GM21526 (cell line): ENCODE results near the gene KLHL17.
"Not testable (repeated sequence)": the region's sequence is repeated elsewhere in the genome, so short reads cannot be mapped to it uniquely, and the experiment has no call there.

Experiments
- ATAC-seq: cut with Tn5 transposase; IDR thresholded peaks from one replicate; pipeline ENCODE4 v1.9.1; 2021; ENCODE audit warnings: moderate library complexity; ENCODE audit not compliant: unreplicated experiment, low FRiP score

The KLHL17 gene

DNA sequence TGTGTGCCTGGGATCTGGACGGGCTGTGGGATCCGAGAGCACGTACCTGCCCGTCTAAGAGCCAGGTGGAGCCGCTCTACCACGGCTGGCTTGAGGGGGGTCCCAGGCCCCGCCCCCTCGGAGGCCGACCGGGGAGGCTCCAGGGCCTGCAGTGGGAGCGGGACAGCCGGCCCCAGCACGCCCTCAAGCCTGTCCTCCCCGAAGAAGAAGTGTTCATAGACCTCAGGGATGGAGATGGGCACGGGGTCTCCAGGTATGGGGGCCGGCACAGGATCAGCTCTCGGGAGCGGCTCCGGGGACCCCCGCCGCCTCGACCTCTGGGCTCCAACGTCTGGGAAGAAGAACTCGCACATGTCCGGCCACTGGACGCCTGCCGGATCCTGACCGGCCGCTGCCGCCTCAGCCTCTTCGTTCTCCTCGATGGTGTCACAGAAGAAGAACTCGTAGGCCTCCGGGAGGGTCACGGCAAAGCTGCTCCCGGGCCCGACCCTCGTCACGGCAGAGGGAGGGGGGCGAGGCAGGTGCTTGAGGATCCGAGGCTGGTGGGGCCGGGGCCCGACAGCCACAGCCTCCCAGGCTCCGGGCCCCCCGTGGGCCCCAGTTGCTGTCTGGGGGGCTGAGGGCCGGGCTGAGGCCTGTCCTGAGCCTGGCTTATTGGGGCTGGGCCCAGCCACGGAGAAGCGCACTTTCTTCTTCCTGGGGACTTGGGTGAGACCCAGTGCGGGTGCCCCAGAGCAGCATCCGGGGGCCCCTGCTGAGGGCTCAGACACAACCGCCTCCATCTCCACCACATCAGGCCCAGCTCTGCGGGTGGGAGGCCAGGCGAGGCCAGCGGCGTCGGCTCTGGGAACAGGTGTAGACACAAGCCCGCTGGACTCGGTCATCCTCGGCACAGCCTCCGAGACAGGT is 18.7 kb downstream of the KLHL17 start:
- no peak for ATAC-seq

DNA sequence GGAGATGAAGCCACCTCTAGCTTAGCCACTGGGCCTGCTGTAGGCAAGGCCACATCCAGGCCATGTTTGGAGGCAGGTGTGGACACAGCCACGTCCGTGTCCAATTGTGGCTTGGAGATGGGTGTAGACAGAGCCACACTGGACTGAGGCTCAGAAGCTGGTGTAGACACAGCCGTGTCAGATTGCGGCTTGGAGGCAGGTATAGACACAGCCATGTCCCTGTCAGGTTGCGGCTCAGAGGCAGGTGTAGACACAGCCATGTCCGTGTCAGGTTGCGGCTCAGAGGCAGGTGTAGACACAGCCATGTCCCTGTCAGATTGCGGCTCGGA is 19.3 kb downstream of the KLHL17 start:
- ATAC-seq = no peak

DNA sequence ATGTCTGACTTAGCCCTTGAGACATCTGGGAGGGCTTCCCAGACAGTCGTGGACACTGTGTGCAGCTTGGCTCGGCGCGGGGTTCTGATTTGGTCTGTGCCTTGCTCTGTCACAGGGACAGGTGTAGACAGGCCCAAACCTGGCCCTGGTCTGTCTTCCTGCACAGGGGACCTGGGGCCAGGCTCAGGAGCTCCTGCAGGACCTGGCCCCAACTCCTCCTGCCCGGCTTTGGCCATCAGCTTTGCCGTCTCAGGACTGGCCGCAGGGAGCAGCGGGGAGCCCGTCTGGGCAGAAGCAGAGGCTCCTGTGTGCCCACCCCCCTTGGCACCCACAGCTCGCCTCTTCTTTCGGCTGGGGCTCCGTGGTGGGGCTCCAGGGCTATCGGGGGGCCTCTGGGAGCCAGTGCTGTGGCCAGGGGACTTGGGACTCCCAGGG is 19.8 kb downstream of the KLHL17 start:
- ATAC-seq = no peak

DNA sequence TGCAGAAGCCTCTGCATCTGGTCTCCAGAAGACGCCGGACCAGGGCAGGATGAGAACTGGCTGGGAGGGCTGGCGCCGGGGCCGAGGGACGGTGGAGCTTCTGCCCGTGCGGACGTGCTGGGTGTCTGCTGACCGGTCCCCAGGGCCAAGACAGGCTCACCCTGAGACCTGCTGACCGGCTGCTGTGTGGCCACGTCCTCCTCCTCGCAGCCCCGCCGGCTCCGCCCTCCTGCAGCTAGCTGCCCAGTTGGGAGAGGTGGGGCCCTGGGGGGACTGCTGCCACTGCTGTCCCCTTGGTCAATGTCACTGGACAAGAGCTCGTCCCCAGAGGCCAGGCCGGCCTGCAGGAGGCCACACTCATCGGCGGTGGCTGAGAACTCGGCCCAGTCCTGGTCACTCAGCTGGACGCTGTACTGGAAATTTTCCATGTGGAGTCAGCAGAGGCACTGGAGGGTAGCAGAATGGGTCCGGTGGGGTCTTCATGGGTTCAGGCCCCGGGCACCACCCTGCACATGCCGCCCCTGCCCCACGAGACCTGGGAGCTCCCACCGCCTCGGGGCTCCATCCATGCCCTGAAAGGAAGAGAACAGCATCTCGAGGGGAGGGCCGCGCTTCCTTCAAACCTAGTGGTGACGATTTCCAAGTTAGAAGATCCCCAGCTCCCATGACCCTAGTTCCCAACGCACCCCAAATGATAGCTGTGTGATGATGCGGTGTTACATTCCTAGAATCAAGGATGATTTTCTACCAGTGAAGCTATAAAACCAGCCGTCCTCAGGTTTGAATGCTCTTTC is 20.4 kb downstream of the KLHL17 start:
- ATAC-seq = no peak

- ATAC-seq = no peak
Measured at GRCh38 chr1:981491-981954, 21.1 kb downstream of the KLHL17 start.

DNA sequence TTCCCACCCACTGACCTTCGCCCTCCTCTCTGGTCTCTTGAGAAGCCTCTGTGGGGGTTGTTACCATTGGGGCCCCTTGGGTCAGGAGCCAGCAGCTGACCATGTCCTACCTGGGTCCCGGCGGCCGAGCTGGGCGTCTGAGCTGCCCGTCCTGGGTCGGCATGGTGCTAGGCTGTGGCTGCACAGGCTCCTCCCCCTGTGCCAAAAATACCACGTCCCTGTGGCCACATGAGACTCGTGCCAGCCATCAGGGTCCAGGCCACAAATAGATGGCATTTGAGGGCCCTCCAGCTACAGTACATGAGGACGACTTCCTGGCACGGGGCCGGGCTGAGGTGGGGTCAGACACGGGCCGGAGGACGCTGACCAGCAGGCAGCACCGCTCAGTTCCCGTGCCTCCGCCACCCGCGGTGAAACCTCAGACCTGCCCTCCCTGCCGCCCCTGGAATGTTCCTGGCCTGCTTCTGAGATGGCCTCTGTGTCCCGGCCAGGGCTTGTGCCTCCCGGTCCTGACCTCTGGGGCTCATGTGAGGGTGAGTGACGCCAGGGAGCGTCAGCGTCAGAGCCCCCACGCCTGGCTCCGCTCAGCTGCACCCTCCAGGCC is 21.7 kb downstream of the KLHL17 start, which contains the start of gene PERM1:
PERM1 (minus strand) TSS at position 139 of the 604 bp plus-strand sequence. CDS start 1,064 bp downstream, outside the sequence.
- ATAC-seq = no peak

GRCh38 chr1:982765-983436 is 22.5 kb downstream of the KLHL17 start:
- ATAC-seq = no peak

- no peak for ATAC-seq
Measured at GRCh38 chr1:983798-984475, 23.6 kb downstream of the KLHL17 start.

- ATAC-seq = no peak
Measured at GRCh38 chr1:984476-984814, 24.1 kb downstream of the KLHL17 start.

- no peak for ATAC-seq
Measured at GRCh38 chr1:985126-985525, 24.7 kb downstream of the KLHL17 start.

DNA sequence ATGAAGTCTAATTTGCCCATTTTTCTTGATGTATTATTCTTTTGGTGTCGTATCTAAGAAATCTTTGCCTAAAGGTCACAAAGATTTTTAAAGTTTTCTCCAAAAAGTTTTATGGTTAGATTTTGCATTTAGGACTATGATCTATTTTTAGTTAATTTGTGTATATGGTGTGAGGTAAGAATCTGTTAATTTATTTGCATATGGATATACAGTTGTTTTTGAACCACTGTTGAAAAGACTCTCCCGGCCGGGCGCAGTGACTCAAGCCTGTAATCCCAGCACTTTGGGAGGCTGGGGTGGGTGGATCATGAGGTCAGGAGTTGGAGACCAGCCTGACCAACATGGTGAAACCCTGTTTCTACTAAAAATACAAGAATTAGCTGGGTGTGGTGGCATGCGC is 27.7 kb downstream of the KLHL17 start:
- ATAC-seq = not testable (repeated sequence)

DNA sequence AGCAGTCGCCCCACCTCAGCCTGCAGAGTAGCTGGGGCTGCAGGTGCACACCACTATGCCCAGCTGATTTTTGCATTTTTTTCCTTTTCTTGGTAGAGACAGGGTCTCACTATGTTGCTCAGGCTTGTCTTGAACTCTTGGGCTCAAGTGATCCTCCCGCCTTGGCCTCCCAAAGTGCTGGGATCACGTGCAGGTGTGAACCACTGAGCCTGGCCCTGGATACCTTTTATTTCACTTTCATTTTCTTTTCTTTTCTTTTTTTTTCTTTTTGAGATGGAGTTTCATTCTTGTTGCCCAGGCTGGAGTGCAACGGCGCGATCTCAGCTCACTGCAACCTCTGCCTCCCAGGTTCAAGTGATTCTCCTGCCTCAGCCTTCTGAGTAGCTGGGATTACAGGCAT is 30.9 kb downstream of the KLHL17 start:
- ATAC-seq = not testable (repeated sequence)

DNA sequence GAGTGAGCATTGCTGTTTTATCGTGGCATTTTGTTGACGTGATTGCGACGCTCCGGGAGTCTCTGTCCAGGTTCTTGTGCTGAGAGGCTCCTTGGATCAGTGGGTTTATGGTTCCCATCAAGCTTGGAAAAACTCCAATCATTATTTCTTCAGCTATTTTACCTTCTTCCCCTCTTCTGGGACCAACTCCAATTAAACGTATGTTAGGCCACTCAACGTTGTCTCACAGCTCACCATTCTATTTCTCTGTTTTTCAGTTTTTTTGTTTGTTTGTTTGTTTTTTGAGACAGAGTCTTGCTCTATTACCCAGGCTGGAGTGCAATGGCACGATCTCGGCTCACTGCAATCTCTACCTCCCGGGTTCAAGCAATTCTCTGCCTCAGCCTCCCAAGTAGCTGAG is 31.5 kb downstream of the KLHL17 start:
- ATAC-seq = no peak

- no peak for ATAC-seq
Measured at GRCh38 chr1:992362-992761, 32.0 kb downstream of the KLHL17 start.

DNA sequence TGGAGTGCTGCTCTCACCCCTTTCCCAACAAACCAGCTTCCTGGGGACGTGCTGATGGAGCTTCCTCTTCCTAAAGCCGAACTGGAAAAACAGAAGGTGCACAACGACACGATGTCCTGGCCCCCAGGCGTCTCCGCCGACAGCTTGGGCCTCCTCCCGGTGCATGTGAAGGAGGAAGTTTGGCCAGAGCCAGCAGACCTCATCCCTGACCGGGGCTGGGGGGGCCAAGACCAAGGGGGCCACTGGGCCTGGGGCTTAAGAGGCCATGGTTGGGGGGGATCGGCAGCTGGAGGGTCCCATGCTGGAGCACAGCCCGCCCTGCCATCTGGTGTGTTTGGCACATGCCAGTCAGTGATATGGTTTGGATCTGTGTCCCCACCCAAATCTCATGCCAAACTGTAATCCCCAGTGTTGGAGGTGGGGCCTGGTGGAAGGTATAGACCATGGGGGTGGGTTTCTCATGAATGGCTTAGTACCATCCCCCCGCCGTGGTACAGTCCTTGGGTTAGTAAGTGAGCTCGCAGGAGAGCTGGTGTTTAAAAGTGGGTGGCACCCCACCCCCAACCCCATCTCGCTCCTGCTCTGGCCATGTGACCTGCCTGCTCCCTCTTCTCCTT is 33.1 kb downstream of the KLHL17 start:
- no peak for ATAC-seq

GRCh38 chr1:994546-994945 is 34.2 kb downstream of the KLHL17 start:
- not testable (repeated sequence) for ATAC-seq

DNA sequence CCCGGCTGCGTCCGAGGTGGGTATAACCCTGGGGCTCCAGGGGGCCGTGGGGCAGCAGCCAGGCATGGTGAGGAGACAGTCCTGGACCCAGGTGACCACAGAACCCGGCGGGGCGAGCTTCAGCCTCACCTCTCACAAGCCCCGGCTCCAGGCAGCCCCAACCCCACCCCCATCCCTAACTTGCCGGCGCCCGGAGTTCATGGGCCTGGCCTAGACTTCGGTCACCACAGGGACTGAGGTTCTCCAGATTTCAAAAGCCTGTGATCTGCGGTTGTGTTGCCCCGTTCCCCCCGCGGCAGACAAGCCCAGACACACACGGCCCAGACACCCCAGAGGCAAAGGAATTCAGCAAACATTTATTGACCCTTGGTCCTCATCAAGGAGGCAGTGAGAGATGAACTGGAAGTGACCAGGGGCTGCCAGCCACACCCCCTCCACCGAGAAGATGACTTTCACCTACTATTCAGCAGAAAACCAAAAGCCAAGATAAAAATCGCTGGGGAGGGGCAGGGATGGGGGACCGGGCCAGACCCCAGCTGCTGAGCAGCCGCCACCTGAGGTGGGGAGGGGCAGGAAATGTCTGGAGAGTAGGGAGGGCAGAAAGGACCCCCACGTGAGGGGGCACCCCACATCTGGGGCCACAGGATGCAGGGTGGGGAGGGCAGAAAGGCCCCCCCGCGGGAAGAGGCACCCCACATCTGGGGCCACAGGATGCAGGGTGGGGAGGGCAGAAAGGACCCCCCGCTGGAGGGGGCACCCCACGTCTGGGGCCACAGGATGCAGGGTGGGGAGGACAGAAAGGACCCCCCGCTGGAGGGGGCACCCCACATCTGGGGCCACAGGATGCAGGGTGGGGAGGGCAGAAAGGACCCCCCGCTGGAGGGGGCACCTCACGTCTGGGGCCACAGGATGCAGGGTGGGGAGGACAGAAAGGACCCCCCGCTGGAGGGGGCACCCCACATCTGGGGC is 35.6 kb downstream of the KLHL17 start:
- no peak for ATAC-seq

DNA sequence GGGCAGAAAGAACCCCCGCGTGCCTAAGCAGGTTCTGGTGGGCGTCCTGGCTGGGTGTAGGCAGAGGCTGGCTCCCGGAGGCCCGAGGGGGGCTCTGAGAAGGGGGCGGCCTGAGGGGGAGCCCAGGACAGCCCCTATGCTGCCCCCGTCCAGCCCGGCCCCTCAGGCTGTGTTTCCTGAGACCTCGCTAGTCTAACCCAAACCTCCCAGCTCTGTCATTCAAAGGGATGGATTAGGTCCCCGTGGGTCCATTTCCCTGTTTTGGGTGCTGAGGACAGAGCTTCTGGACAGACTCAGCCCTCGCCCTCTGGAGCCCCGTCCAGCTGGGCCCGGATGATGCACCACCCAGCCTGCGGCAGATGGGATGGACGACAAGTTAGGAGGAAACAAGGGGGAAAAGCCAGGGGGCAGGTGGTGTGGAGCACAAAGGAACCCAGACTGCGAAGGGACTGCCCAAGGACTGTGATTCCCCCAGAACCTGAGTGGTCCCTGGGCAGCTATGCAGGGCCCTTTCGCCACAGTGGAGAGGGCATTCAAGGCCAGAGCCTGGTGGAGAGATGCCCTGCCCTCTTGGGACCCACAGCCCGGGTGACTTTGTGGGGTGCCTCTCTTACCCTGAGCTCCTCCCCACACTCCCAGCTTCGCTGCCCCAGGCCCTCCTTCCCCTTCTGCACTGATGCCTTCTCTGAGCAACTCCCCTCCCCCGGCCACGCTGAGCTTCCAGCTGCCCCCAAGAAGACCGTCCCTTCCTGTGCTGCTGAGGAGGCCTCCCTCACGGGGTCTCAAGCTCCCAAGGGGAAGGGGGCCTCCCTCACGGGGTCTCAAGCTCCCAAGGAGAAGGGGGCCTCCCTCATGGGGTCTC is 36.7 kb downstream of the KLHL17 start:
- ATAC-seq = no peak
